ELR (cell line): ENCODE data around the gene MARCHF2.
A peak's percentile ranks its signal among the peaks of the same experiment; 100 is the strongest.

Experiments
- DNase-seq: peaks from one replicate; pipeline ENCODE4 v3.0.0-alpha.2; 2015; ENCODE audit warnings: low read depth

MARCHF2 gene

DNA sequence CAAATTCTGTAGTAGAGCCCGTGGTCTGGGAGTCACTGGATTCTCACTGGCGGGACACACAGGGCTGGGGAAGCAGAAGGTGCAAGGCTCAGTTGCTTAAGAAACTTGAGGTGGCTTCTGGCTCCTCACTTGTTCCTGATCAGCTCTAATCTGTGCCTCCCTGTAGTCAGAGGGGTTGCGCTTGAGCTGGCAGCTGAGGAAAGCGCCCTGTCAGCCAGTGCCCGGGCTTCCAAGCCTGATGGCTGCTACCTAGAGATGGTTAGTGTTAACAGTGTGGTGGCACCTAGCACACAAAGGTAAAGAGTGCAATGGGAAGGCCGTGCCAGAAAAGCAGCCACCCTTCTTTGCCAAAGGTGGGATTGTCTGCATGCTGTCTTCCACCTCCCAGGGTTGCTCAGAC is 40.5 kb downstream of the MARCHF2 start:
- DNase-seq, result no peak

DNA sequence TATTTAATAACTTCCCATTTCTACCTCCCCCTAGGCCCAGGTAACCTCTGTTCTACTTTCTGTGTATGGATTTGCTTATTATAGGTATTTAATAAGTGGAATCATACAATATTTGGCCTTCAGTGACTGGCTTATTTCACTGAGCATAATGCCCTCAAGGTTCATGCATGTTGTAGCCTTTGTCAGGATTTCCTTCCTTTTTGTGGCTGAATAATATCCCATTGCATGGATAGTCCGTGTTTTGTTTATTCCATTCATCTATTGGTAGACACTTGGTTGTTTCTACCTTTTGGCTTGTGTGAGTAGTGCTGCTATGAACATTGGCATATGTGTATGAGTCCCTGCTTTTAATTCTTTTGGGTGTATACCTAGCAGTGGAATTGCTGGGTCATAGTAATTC is 41.1 kb downstream of the MARCHF2 start:
- no peak for DNase-seq

- no peak for DNase-seq
Observed at GRCh38 chr19:8455018-8455417, 41.9 kb downstream of the MARCHF2 start.

- peak; percentile 29 for DNase-seq
Observed at GRCh38 chr19:8456064-8456463, 43.0 kb downstream of the MARCHF2 start.

GRCh38 chr19:8457209-8457608 is 44.1 kb downstream of the MARCHF2 start:
- DNase-seq, result no peak

- no peak for DNase-seq
Observed at GRCh38 chr19:8457827-8458226, 44.7 kb downstream of the MARCHF2 start.

GRCh38 chr19:8458380-8458779 is 45.3 kb downstream of the MARCHF2 start:
- DNase-seq, result no peak

DNA sequence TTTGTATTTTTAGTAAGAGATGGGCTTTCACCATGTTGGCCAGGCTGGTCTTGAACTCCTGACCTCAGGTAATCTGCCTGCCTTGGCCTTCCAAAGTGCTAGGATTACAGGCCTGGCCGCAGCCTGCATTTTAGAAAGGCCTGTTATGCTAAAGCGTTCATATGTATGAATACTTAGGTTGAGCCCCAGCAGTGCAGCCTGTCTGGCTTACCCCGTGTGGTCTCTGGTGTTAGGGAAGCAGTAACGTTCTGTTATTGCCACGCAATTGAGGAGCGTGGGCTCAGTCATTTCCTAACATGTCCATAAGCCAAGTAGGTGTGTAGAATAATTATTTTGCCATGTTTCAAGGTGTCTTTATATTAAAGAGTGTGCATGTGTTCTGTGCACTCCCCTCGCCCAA is 46.0 kb downstream of the MARCHF2 start:
- DNase-seq, result no peak

DNA sequence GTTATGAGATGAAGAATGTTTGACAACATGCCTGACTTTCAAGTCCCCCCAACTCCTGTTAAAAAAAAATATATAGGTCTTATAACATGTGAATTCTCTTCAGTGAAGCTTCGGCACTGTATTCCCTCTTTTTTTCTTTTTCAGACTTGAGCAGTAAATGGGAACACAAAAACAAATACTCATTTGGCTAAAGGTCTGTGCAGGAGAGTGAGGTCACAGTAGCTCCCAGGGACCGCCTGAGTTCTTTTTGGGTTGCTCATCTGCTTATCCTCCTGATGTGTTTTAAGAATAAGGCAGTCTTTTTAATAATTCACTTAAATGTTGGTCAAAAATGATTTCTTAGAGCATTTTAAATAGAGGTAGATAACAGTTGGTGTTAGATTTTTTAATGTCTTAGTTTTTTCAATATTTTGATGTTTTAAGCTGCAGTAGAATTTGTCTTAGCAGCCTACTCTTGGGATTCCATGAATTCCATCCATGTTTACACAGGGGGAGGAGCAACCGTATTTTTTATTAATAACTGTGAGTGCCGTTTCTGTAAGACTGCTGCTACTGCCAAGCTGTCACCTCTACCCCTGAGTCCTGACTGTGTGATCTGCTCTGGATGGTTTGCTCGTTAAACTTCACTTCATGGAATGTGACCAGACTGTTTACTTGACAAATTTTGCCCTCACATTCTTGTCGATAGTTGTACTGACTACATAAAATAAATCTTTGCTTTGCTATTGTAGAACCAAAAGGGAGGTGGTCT is 46.6 kb downstream of the MARCHF2 start:
- peak; percentile 78 for DNase-seq

GRCh38 chr19:8460516-8461298 is 47.6 kb downstream of the MARCHF2 start:
- no peak for DNase-seq

- no peak for DNase-seq
Observed at GRCh38 chr19:8461376-8461775, 48.3 kb downstream of the MARCHF2 start.

DNA sequence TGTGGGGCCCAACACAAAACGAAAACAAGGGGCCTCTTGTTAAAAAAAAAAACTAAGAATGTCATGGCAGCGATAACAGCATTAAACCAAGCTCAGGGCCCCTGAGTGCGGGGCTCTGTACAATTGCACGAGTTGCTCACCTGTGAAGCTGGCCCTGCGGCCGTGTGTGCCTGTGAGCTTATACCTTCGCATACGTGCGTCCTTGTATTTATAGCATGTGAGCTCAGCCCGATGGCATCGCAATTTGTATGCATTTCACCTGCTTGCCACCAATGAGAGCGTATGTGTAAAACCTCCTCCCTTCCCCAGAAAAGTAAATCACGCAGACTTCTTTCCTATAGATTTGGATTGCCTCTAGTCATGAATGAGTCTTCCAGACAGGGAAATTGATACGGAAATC is 48.8 kb downstream of the MARCHF2 start:
- DNase-seq, result no peak

DNA sequence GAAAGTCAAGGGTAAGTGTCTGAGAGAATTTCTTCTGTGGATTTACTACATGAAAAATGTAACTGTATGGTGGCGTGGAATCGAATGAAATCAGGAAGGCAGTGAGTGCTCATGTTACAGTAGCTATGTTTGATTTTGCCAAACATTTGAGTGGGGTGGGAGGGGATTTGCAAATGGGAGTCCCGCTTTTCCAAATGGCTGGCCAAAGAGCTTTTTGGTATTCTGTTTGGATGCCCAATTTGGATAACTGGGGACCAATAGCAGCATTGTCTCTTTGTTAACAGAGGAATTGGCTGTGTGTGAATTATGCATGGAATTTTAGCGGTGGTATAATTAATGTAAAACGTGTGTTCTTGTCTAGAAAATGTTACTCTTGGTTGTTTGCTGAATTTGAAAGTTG is 49.5 kb downstream of the MARCHF2 start:
- DNase-seq, result no peak

- DNase-seq, result no peak
Observed at GRCh38 chr19:8463365-8463764, 50.3 kb downstream of the MARCHF2 start.

- DNase-seq, result no peak
Observed at GRCh38 chr19:8466018-8466417, 52.9 kb downstream of the MARCHF2 start.

GRCh38 chr19:8468124-8468523 is 55.0 kb downstream of the MARCHF2 start:
- no peak for DNase-seq

- no peak for DNase-seq
Observed at GRCh38 chr19:8468761-8469373, 55.8 kb downstream of the MARCHF2 start.

- no peak for DNase-seq
Observed at GRCh38 chr19:8469613-8470368, 56.7 kb downstream of the MARCHF2 start.

GRCh38 chr19:8473648-8474476 is 60.8 kb downstream of the MARCHF2 start:
- no peak for DNase-seq

DNA sequence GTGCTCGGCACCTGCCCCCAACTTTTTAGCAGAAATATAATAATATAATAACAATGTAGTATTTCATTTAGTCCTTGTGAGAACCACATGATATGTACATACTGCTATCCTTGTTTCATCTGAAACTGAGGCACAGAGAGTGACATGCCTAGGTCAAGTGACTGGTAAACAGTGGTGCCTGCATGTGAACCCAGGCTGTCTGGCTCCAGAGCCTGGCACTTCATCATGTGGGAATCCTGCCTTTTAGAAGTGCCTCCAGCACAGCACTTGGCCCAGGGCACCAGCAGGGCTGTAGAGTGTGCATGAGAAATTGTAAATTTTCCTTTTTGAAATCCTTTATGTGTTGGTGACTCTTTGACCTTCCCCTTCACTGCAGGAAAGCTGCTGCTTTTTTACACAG is 61.9 kb downstream of the MARCHF2 start:
- no peak for DNase-seq

- DNase-seq, result no peak
Observed at GRCh38 chr19:8476524-8476923, 63.4 kb downstream of the MARCHF2 start.
